Activated T-cell treated with anti-CD3 and anti-CD28 coated beads for 4 hours (primary cell): ENCODE data around the gene VWDE.
"Not testable (repeated sequence)": the region's sequence is repeated elsewhere in the genome, so short reads cannot be mapped to it uniquely, and the experiment has no call there.

ENCODE experiments used
- DNase-seq: peaks from one replicate; pipeline ENCODE4 v3.0.0-alpha.2; 2020

The VWDE gene

GRCh38 chr7:12401538-12402364 is 1.9 kb downstream of the VWDE start:
- no peak for DNase-seq

DNA sequence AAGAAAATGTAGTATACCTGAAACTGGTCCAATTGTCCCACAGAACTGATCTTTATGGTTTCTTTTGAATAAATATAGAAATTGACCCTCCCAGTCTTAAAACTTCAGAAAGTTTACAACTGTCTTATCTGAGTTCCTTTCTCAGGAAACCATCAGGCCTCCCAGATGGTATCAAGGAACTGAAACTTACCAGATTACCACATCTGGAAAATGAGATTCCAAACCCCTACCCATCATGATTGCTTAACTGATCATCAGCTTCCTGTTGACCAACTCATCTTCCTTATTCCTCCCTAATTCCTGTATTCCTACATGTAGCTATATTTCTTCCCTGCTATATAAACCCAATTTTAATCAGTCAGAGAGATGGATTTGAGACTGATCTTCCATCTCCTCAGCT is 5.5 kb downstream of the VWDE start:
- DNase-seq, result no peak

GRCh38 chr7:12397671-12398070 is 6.0 kb downstream of the VWDE start:
- no peak for DNase-seq

GRCh38 chr7:12396670-12397069 is 7.0 kb downstream of the VWDE start:
- DNase-seq, result not testable (repeated sequence)

- DNase-seq, result no peak
These were observed 11.6 kb downstream of the VWDE start for GRCh38 chr7:12391922-12392615.

GRCh38 chr7:12389089-12389700 is 14.5 kb downstream of the VWDE start:
- no peak for DNase-seq

DNA sequence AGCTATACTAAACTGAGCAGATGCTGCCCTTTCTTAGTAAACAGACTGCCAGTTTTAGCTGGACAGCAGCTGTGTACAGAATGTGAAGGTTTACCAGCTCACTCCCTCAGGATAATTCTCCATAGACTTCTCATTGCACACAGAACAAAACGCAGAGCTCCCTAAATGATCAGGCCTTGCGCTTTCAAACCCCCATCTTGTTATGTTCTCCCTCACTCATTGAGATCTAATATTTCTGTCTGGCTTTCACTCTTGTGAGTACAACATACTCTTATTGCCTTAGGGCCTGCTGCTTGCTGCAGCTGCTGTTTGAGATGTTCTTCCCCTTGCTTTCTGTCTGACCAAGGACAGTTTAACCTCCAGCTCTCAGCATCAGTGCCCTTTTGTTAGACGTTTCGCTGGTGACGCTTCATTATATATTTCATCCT is 17.3 kb downstream of the VWDE start:
- DNase-seq, result no peak

DNA sequence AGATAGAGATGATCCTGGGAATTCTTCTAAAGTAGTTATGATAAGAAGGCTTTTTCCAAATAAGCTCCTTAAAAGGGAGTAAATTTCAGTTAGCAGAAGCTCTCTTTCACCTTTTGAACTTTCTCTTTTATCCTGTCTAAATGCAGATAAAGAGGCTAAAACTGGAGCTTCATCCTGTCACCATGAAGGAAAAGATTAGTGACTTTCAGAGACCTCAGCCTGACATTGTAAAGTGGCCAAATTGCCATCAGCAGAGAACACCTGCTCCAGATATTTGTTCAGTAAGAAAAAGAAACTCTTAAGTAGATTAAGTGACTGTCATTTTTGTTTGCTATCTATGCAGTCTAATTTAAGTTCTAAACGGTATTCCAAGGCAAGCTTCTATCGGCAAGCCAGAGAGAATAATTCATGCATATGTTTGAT is 18.3 kb downstream of the VWDE start:
- DNase-seq, result no peak

- DNase-seq, result no peak
These were observed 20.3 kb downstream of the VWDE start for GRCh38 chr7:12383377-12383776.

- DNase-seq, result no peak
These were observed 25.3 kb downstream of the VWDE start for GRCh38 chr7:12378389-12378788.

GRCh38 chr7:12377406-12377805 is 26.3 kb downstream of the VWDE start:
- no peak for DNase-seq

- DNase-seq, result no peak
These were observed 29.9 kb downstream of the VWDE start for GRCh38 chr7:12373580-12374263.

GRCh38 chr7:12370249-12370648 is 33.4 kb downstream of the VWDE start:
- no peak for DNase-seq

GRCh38 chr7:12369756-12370155 is 33.9 kb downstream of the VWDE start:
- no peak for DNase-seq

DNA sequence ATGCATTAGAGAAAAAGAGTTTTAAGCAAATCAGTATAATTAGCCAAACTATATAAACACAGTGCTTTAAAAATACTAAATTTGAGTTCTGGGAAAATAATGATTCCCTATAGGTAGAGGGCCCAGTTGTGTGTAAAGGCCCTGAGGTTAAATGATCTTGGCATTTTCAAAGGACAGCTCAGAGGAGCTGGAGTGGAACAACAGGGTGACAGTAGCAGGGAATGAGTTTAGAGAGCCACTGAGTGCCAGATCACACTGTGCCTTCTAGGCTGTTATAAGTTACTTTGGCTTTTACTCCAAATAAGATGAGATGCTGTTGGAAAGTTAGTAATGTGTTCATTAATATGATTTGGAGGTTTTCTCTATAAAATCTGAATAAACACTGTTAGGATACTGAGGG is 34.6 kb downstream of the VWDE start:
- DNase-seq, result no peak

DNA sequence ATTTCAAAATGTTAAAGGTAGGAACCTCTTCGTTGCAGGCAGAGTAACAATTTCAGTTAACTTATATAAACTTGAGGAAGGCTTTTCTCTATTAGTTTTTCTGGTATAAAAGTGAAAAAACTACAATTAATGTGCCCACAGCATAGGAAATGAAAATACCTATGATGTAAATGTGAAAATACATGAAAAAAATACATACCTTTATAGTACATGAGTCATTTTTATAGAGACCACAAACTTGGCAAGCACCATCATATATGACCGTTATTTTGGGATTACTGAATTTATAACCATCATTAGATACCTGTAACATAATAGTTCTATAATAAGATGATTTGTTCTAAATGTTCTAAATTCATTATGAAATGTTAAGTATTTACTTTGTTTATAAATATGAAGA is 42.7 kb downstream of the VWDE start:
- DNase-seq, result no peak

GRCh38 chr7:12358694-12359093 is 45.0 kb downstream of the VWDE start:
- no peak for DNase-seq

- no peak for DNase-seq
These were observed 46.2 kb downstream of the VWDE start for GRCh38 chr7:12357508-12357907.

DNA sequence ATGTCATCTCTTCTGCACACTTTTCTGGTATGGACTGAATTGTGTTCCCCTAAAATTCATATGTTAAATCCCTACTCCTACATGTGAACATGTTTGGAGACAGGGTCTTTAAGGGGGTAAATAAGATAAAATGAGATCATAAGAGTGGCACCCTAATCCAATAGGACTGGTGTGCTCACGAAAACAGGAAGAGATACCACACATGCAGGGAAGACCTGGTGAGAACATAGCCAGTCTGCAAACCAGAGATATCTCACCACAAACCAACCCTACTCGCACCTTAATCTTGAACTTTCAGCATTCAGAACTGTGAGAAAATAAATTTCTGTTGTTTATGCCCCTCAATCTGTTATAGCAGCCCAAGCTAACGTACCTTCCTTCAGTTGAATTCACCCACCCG is 51.8 kb downstream of the VWDE start:
- no peak for DNase-seq

- no peak for DNase-seq
These were observed 52.7 kb downstream of the VWDE start for GRCh38 chr7:12350971-12351370.

- DNase-seq, result no peak
These were observed 66.6 kb downstream of the VWDE start for GRCh38 chr7:12337095-12337494.

GRCh38 chr7:12328888-12329770 is 74.5 kb downstream of the VWDE start:
- no peak for DNase-seq
